K562 (cell line): ENCODE measurements around the gene LPCAT2. TPM values are rescaled to one million over a fixed set of nuclear protein-coding genes. Genes with fewer than 3 reads are reported as not detected.
A peak's percentile ranks its signal among the peaks of the same experiment; 100 is the strongest.

Experiments
- ATAC-seq: fragments of 200-7000 bp; cut with Tn5 transposase; 3 replicates; pipeline ENCODE4 v1.9.1; 2020; ENCODE audit warnings: moderate library complexity
- BruUV-seq: library from RNA; stranded (reverse); fragments of 400-500 nt; replicated peaks from 2 replicates; lab custom pipeline; 2021; lab: Mats Ljungman, UMichigan
- CTCF ChIA-PET: fragments of 300-600 bp; formaldehyde crosslinking; extraction: SDS; loops from one replicate; lab custom pipeline; 2021; ENCODE audit warnings: low intra/inter-chr PET ratio; lab: Yijun Ruan, JAX
- POLR2A ChIA-PET: fragments of 300-600, 350-650 bp; sonication (Branson Sonifier 250); formaldehyde crosslinking; extraction: SDS; loops from one replicate; lab custom pipeline; 2021; ENCODE audit warnings: antibody characterized with exemption, inconsistent platforms; lab: Yijun Ruan, JAX
- DNase-seq, 4 experiments: peaks; one replicate each; pipeline versions ENCODE4 v3.0.0 to v3.0.0-alpha.2; 2011 to 2018; ENCODE audit warnings: low spot score in 3 of 4, mixed read lengths in 3 of 4; ENCODE audit errors: extremely low read depth in 1 of 4
- FAIRE-seq: peaks from 2 replicates; lab custom pipeline; 2011; peaks lifted over from hg19 to GRCh38; lab: Jason Lieb, UNC
- H2AFZ ChIP-seq: 2 replicates; pipeline ENCODE4 v1.6.0; 2011; ENCODE audit warnings: low read depth, low read length, control low read depth, inconsistent platforms
- H3K27ac ChIP-seq: fragments of 200-600 bp; 3 replicates; pipeline ENCODE4 v1.8.0; 2011; ENCODE audit warnings: low read depth, mild to moderate bottlenecking, control low read depth, inconsistent platforms, low read length, moderate library complexity, mixed read lengths; ENCODE audit errors: extremely low read depth
- H3K27me3 ChIP-seq, 2 experiments: fragments of 300-600 bp in 1 of 2; 2 replicates in 1 of 2; 3 replicates in 1 of 2; pipeline versions ENCODE4 v1.6.0 to v1.8.0; 2011; ENCODE audit warnings: inconsistent platforms in 2 of 2, low read length in 2 of 2, mild to moderate bottlenecking in 1 of 2, mixed read lengths in 1 of 2, moderate library complexity in 1 of 2; ENCODE audit not compliant: control insufficient read depth in 2 of 2, insufficient read depth in 2 of 2
- H3K36me3 ChIP-seq: fragments of 300-600 bp; 3 replicates; pipeline ENCODE4 v1.8.0; 2011; ENCODE audit warnings: mild to moderate bottlenecking, low read length, inconsistent platforms; ENCODE audit not compliant: control insufficient read depth, insufficient read depth
- H3K4me1 ChIP-seq, 2 experiments: fragments of 200-600 bp in 1 of 2; replicated peaks in 1 of 2; 2 replicates in 1 of 2; 3 replicates in 1 of 2; pipeline versions ENCODE4 v1.5.1 to v1.8.0; 2011; ENCODE audit warnings: inconsistent platforms in 2 of 2, low read length in 2 of 2, mild to moderate bottlenecking in 1 of 2, mixed read lengths in 1 of 2, moderate library complexity in 1 of 2; ENCODE audit not compliant: control insufficient read depth in 2 of 2, insufficient read depth in 2 of 2
- H3K4me2 ChIP-seq: 2 replicates; pipeline ENCODE4 v1.6.1; 2011; ENCODE audit warnings: low read length, control low read depth, inconsistent platforms, mixed read lengths; ENCODE audit not compliant: insufficient read depth
- H3K4me3 ChIP-seq: fragments of 200-600 bp; sonication (generic), shearing (Covaris generic); 2 replicates; pipeline ENCODE4 v1.5.1; 2016; ENCODE audit warnings: control low read depth, inconsistent platforms
- H3K79me2 ChIP-seq: fragments of 200-600 bp; 3 replicates; pipeline ENCODE4 v1.8.0; 2011; ENCODE audit warnings: low read length, inconsistent platforms; ENCODE audit not compliant: control insufficient read depth, insufficient read depth
- H3K9ac ChIP-seq, 2 experiments: 2 replicates each; pipeline versions ENCODE4 v1.6.0 to v1.6.1; 2011; ENCODE audit warnings: low read depth in 2 of 2, low read length in 2 of 2, control low read depth in 1 of 2, inconsistent platforms in 1 of 2, mild to moderate bottlenecking in 1 of 2, mixed read lengths in 1 of 2; ENCODE audit not compliant: insufficient read depth in 1 of 2
- H3K9me1 ChIP-seq: one replicate; pipeline ENCODE4 v1.6.0; 2011; ENCODE audit warnings: inconsistent platforms, mild to moderate bottlenecking, low read length, moderate library complexity; ENCODE audit not compliant: control insufficient read depth, insufficient read depth
- H3K9me3 ChIP-seq: replicated peaks from 2 replicates; pipeline ENCODE4 v1.5.1; 2011; ENCODE audit warnings: low read depth, low read length, inconsistent platforms; ENCODE audit not compliant: control insufficient read depth, insufficient read depth
- H4K20me1 ChIP-seq: replicated peaks from 2 replicates; pipeline ENCODE4 v1.6.1; 2011; ENCODE audit warnings: low read length, inconsistent platforms, mixed read lengths; ENCODE audit not compliant: control insufficient read depth, insufficient read depth
- ATF7 ChIP-seq: fragments of 450-650 bp; IDR thresholded peaks from 2 replicates; pipeline ENCODE4 v1.7.1; 2014; ENCODE audit warnings: mild to moderate bottlenecking, moderate library complexity
- CEBPB ChIP-seq: fragments of 450-650 bp; IDR thresholded peaks from 2 replicates; pipeline ENCODE4 v1.6.1; 2016; ENCODE audit warnings: missing genetic modification characterization, missing compliant biosample characterization
- FOS ChIP-seq: IDR thresholded peaks from 3 replicates; pipeline ENCODE4 v1.6.1; 2011; ENCODE audit not compliant: insufficient read length; ENCODE audit errors: extremely low read depth
- FOSL1 ChIP-seq: fragments of 200-800 bp; sonication (Bioruptor generic); conservative IDR thresholded peaks from 2 replicates; pipeline ENCODE4 v1.6.1; 2016; ENCODE audit warnings: missing genetic modification characterization, missing compliant biosample characterization
- IRF2 ChIP-seq: sonication (generic); formaldehyde crosslinking; IDR thresholded peaks from 2 replicates; pipeline ENCODE4 v1.8.1; 2022; ENCODE audit warnings: mild to moderate bottlenecking, missing genetic modification reagents
- MIER1 ChIP-seq: fragments of 450-650 bp; IDR thresholded peaks from 2 replicates; pipeline ENCODE4 v1.6.1; 2016; ENCODE audit warnings: antibody characterized with exemption, mild to moderate bottlenecking, low read depth
- PHF8 ChIP-seq: fragments of 200-600 bp; sonication (generic); IDR thresholded peaks from 2 replicates; pipeline ENCODE4 v1.6.1; 2012; ENCODE audit warnings: mixed run types, mild to moderate bottlenecking, inconsistent platforms, low read length, moderate library complexity, borderline replicate concordance
- PKNOX1 ChIP-seq: fragments of 450-650 bp; IDR thresholded peaks from 2 replicates; pipeline ENCODE4 v1.6.1; 2016
- ZBTB1 ChIP-seq: sonication (generic); formaldehyde crosslinking; IDR thresholded peaks from 2 replicates; pipeline ENCODE4 v1.8.1; 2023; ENCODE audit warnings: missing genetic modification reagents, low read depth, mild to moderate bottlenecking, borderline replicate concordance
- ZFP30 ChIP-seq: fragments of 250-450 bp; sonication (Bioruptor Pico); IDR thresholded peaks from 2 replicates; pipeline ENCODE4 v1.8.0; 2022; ENCODE audit warnings: moderate library complexity, mild to moderate bottlenecking, inconsistent platforms, borderline replicate concordance
- WGBS: fragments of 100-300 bp; shearing (Covaris generic); methylation state at CpG from one replicate; pipeline ENCODE4 v1.1.6; 2016; ENCODE audit warnings: low coverage, mixed read lengths; ENCODE audit not compliant: insufficient coverage; ENCODE audit errors: missing lambda C conversion rate; 5-methylcytosine and 5-hydroxymethylcytosine counted together
- in situ Hi-C: fragments of 300-500 bp; cut with MboI; formaldehyde crosslinking; loops from 4 replicates; pipeline ENCODE4 v1.15.0; 2018; ENCODE audit warnings: inconsistent platforms, mixed read lengths
- intact Hi-C: fragments of 100-400 bp; cut with micrococcal nuclease; formaldehyde crosslinking; loops from 2 replicates; pipeline ENCODE4 v1.14.2; 2022
- polyA plus RNA-seq, 8 experiments: library from polyadenylated mRNA; depleted of rRNA in 4 of 8; stranded (reverse) in 5 of 8; unstranded in 3 of 8; fragments of >200 nt; fragmentation: Nextera tagmentation in 2 of 8; fragmentation: Illumina TruSeq in 1 of 8; extraction: Ambion mirVana in 2 of 8; extraction: Trizol in 1 of 8; gene quantifications; 2 replicates each; pipeline versions ENCODE4 v1.2.1 to v1.2.3, GENCODE V29; 2011 to 2014; ENCODE audit warnings: inconsistent platforms in 1 of 8, missing spikeins in 1 of 8
- total RNA-seq, 7 experiments: library from RNA; depleted of rRNA in 6 of 7; stranded (reverse); fragments of >200 nt in 6 of 7; fragmentation: Illumina TruSeq in 2 of 7; extraction: Trizol in 2 of 7; gene quantifications; 2 replicates each; pipeline versions ENCODE4 v1.2.1 to v1.2.3, GENCODE V29; 2011 to 2021; ENCODE audit warnings: low replicate concordance in 1 of 7

Gene LPCAT2
- total and polyA plus RNA-seq, 9 of the 15 experiments (the other 6 are each of a cell fraction or from before 2014, with no cell fraction given), result 2.9 to 15.0 (median 7.3) TPM

GRCh38 chr16:55585631-55586030 is 76.8 kb downstream of the LPCAT2 start (continued):
- TF ChIP-seq MIER1, result no peak
- TF ChIP-seq IRF2 (CRISPR knock-in tag), result no peak
- TF ChIP-seq ZFP30 (CRISPR knock-in tag), result no peak
- TF ChIP-seq ZBTB1, result no peak
- TF ChIP-seq PHF8, result no peak
- TF ChIP-seq FOS, result no peak
- no peak for TF ChIP-seq FOSL1 (tag)
- TF ChIP-seq ATF7, result no peak

- ChIA-PET POLR2A (no interaction called here), CTCF (no interaction called here)
- no TSS peak for BruUV-seq
- Histone ChIP-seq H3K9me1 (no peaks in the 10 kb centered on the region), H2AFZ (peak overlapping the region; percentile 38; the same call in 1 of the 2 replicates), H3K9ac (no peak overlapping the region), H3K79me2 (no peaks in the 10 kb centered on the region), H4K20me1 (no peaks in the 10 kb centered on the region), H3K4me1 (no peaks in the 10 kb centered on the region), H3K4me3 (no peak overlapping the region), H3K27ac (no peak overlapping the region), H3K9me3 (no peaks in the 10 kb centered on the region), H3K4me2 (no peak overlapping the region), H3K27me3 (no peaks in the 10 kb centered on the region), H3K36me3 (no peaks in the 10 kb centered on the region)
- intact Hi-C loops (no loop called here), in situ Hi-C loops (no loop called here)
- TF ChIP-seq CEBPB (tag), result peak; percentile 31; the same call in 1 of the 2 replicates
- TF ChIP-seq PKNOX1, result no peak
- FAIRE-seq, result no peak
- no peak for ATAC-seq
- DNase-seq, result no peak
- 13% methylated on average over 6 of the region's 6 CpGs for WGBS
Observed at GRCh38 chr16:55588799-55589198, 79.9 kb downstream of the LPCAT2 start.
